Activated naive CD8-positive, alpha-beta T cell treated with anti-CD3 and anti-CD28 coated beads for 36 hours (primary cell): ENCODE data around the gene PAXX. TPM values are rescaled to one million over a fixed set of nuclear protein-coding genes. Genes with fewer than 3 reads are reported as not detected.
"Not testable (repeated sequence)": the region's sequence is repeated elsewhere in the genome, so short reads cannot be mapped to it uniquely, and the experiment has no call there.

Experiments
- DNase-seq: peaks from one replicate; pipeline ENCODE4 v3.0.0; 2021
- H3K27ac Mint-ChIP-seq: one replicate; pipeline ENCODE4 v1.8.0; 2022; ENCODE audit warnings: mild to moderate bottlenecking, moderate library complexity, mixed read lengths
- H3K27me3 Mint-ChIP-seq: one replicate; pipeline ENCODE4 v1.8.0; 2022; ENCODE audit warnings: mild to moderate bottlenecking, mixed read lengths
- H3K36me3 Mint-ChIP-seq: one replicate; pipeline ENCODE4 v1.8.0; 2021; ENCODE audit warnings: mild to moderate bottlenecking, mixed read lengths
- H3K4me1 Mint-ChIP-seq: one replicate; pipeline ENCODE4 v1.8.0; 2021; ENCODE audit warnings: mixed read lengths
- H3K4me3 Mint-ChIP-seq: one replicate; pipeline ENCODE4 v1.8.0; 2022; ENCODE audit warnings: mild to moderate bottlenecking, moderate library complexity, mixed read lengths
- H3K9me3 Mint-ChIP-seq: one replicate; pipeline ENCODE4 v1.8.0; 2022; ENCODE audit warnings: mixed read lengths
- total RNA-seq, 2 experiments: library from RNA; stranded (reverse); gene quantifications; one replicate each; pipeline ENCODE4 v1.2.3, GENCODE V29; 2021

The PAXX gene
- total RNA-seq, 2 experiments from 2014 or later = 57.2 to 60.1 TPM

GRCh38 chr9:136996361-136997292, 4.4 kb downstream of the PAXX start, which contains the start of gene CLIC3:
TSS of gene CLIC3 (minus strand) at chr9:136996568. CDS start at chr9:136996543, 25 bp downstream.
- peak; percentile 47 for DNase-seq
- H3K36me3 Mint-ChIP-seq = peaks cover 6% of the 10 kb centered on the region
- no peaks in the 10 kb centered on the region for H3K9me3 Mint-ChIP-seq
- H3K4me3 Mint-ChIP-seq = peak within 1 kb of the TSS; percentile 14
- H3K27ac Mint-ChIP-seq = peak within 1 kb of the TSS; percentile 16
- no peaks in the 10 kb centered on the region for H3K27me3 Mint-ChIP-seq
- H3K4me1 Mint-ChIP-seq = peaks cover 43% of the 10 kb centered on the region

- DNase-seq = no peak
- Mint-ChIP-seq H3K4me1 (peaks cover 42% of the 10 kb centered on the region), H3K27ac (peak overlapping the region; percentile 34), H3K36me3 (peaks cover 6% of the 10 kb centered on the region), H3K4me3 (peak overlapping the region; percentile 10), H3K9me3 (no peaks in the 10 kb centered on the region), H3K27me3 (no peaks in the 10 kb centered on the region)
Observed at GRCh38 chr9:136997371-136997770, 5.1 kb downstream of the PAXX start.

- Mint-ChIP-seq H3K9me3 (no peaks in the 10 kb centered on the region), H3K4me1 (peaks cover 42% of the 10 kb centered on the region), H3K27ac (peak overlapping the region; percentile 34), H3K4me3 (peak overlapping the region; percentile 10), H3K36me3 (peaks cover 6% of the 10 kb centered on the region), H3K27me3 (no peaks in the 10 kb centered on the region)
- no peak for DNase-seq
Observed at GRCh38 chr9:136997830-136998234, 5.6 kb downstream of the PAXX start.

- Mint-ChIP-seq H3K27ac (peak overlapping the region; percentile 51), H3K9me3 (no peaks in the 10 kb centered on the region), H3K36me3 (peaks cover under 1% of the 10 kb centered on the region), H3K27me3 (no peaks in the 10 kb centered on the region), H3K4me3 (no peak overlapping the region), H3K4me1 (peaks cover 32% of the 10 kb centered on the region)
- peak; percentile 69 for DNase-seq
Observed at GRCh38 chr9:137000177-137000930, 8.1 kb downstream of the PAXX start.

GRCh38 chr9:137001857-137002645, 9.8 kb downstream of the PAXX start:
- no peak for DNase-seq
- peaks cover 34% of the 10 kb centered on the region for H3K4me1 Mint-ChIP-seq

GRCh38 chr9:137002646-137003041, 10.4 kb downstream of the PAXX start:
- H3K27ac Mint-ChIP-seq = no peak overlapping the region
- no peak for DNase-seq
- no peaks in the 10 kb centered on the region for H3K9me3 Mint-ChIP-seq
- H3K4me1 Mint-ChIP-seq = peaks cover 32% of the 10 kb centered on the region
- H3K4me3 Mint-ChIP-seq = no peak overlapping the region
- no peaks in the 10 kb centered on the region for H3K27me3 Mint-ChIP-seq
- no peaks in the 10 kb centered on the region for H3K36me3 Mint-ChIP-seq

More at GRCh38 chr9:137001857-137002645, 9.8 kb downstream of the PAXX start:
- Mint-ChIP-seq H3K27me3 (no peaks in the 10 kb centered on the region), H3K9me3 (no peaks in the 10 kb centered on the region), H3K4me3 (no peak overlapping the region), H3K27ac (no peak overlapping the region), H3K36me3 (no peaks in the 10 kb centered on the region)

GRCh38 chr9:137004285-137004684, 12.1 kb downstream of the PAXX start:
- not testable (repeated sequence) for H3K27me3 Mint-ChIP-seq, H3K27ac Mint-ChIP-seq

GRCh38 chr9:137006116-137007003, 14.1 kb downstream of the PAXX start:
- Mint-ChIP-seq H3K4me3 (no peak overlapping the region), H3K27ac (no peak overlapping the region), H3K4me1 (peaks cover 9% of the 10 kb centered on the region), H3K36me3 (no peaks in the 10 kb centered on the region), H3K27me3 (no peaks in the 10 kb centered on the region), H3K9me3 (no peaks in the 10 kb centered on the region)
- DNase-seq = no peak

More at GRCh38 chr9:137004285-137004684, 12.1 kb downstream of the PAXX start:
- H3K36me3 Mint-ChIP-seq, H3K9me3 Mint-ChIP-seq, H3K4me3 Mint-ChIP-seq, DNase-seq: not testable (repeated sequence)
- H3K4me1 Mint-ChIP-seq = peaks cover 22% of the 10 kb centered on the region

- no peak overlapping the region for H3K4me3 Mint-ChIP-seq
- no peak for DNase-seq
- no peak overlapping the region for H3K27ac Mint-ChIP-seq
- H3K4me1 Mint-ChIP-seq = peaks cover 9% of the 10 kb centered on the region
- no peaks in the 10 kb centered on the region for H3K9me3 Mint-ChIP-seq
- no peaks in the 10 kb centered on the region for H3K27me3 Mint-ChIP-seq
- no peaks in the 10 kb centered on the region for H3K36me3 Mint-ChIP-seq
Observed at GRCh38 chr9:137007108-137007815, 15.0 kb downstream of the PAXX start.

GRCh38 chr9:137007816-137008270, 15.6 kb downstream of the PAXX start:
- Mint-ChIP-seq H3K27me3 (no peaks in the 10 kb centered on the region), H3K9me3 (no peaks in the 10 kb centered on the region), H3K4me1 (peaks cover 9% of the 10 kb centered on the region), H3K27ac (no peak overlapping the region), H3K36me3 (no peaks in the 10 kb centered on the region), H3K4me3 (no peak overlapping the region)
- DNase-seq = no peak

- H3K27ac Mint-ChIP-seq = no peak overlapping the region
- peaks cover 9% of the 10 kb centered on the region for H3K4me1 Mint-ChIP-seq
- no peaks in the 10 kb centered on the region for H3K9me3 Mint-ChIP-seq
- H3K36me3 Mint-ChIP-seq = no peaks in the 10 kb centered on the region
- H3K27me3 Mint-ChIP-seq = no peaks in the 10 kb centered on the region
- DNase-seq = no peak
- H3K4me3 Mint-ChIP-seq = no peak overlapping the region
Observed at GRCh38 chr9:137008312-137008711, 16.1 kb downstream of the PAXX start.

- no peaks in the 10 kb centered on the region for H3K36me3 Mint-ChIP-seq
- DNase-seq = no peak
- no peaks in the 10 kb centered on the region for H3K27me3 Mint-ChIP-seq
- H3K4me3 Mint-ChIP-seq = no peak overlapping the region
- H3K27ac Mint-ChIP-seq = no peak overlapping the region
- H3K4me1 Mint-ChIP-seq = peaks cover 9% of the 10 kb centered on the region
- H3K9me3 Mint-ChIP-seq = no peaks in the 10 kb centered on the region
Observed at GRCh38 chr9:137009217-137009616, 17.0 kb downstream of the PAXX start.

GRCh38 chr9:137009938-137010732, 17.9 kb downstream of the PAXX start:
- DNase-seq = no peak
- Mint-ChIP-seq H3K4me1 (peaks cover 9% of the 10 kb centered on the region), H3K27me3 (no peaks in the 10 kb centered on the region), H3K9me3 (no peaks in the 10 kb centered on the region), H3K36me3 (no peaks in the 10 kb centered on the region), H3K4me3 (no peak overlapping the region), H3K27ac (no peak overlapping the region)
